GM12878 (cell line): ENCODE measurements around the gene AFTPH. TPM values are rescaled to one million over a fixed set of nuclear protein-coding genes. Genes with fewer than 3 reads are reported as not detected.

Experiments
- ATF2 ChIP-seq: IDR thresholded peaks from 2 replicates; pipeline ENCODE4 v1.6.1; 2012; ENCODE audit warnings: low read length, inconsistent platforms
- BACH1 ChIP-seq: fragments of 450-650 bp; IDR thresholded peaks from 2 replicates; pipeline ENCODE4 v1.6.1; 2017; ENCODE audit warnings: mild to moderate bottlenecking, borderline replicate concordance
- CBX5 ChIP-seq: sonication (generic); IDR thresholded peaks from 2 replicates; pipeline ENCODE4 v1.6.1; 2016; ENCODE audit warnings: low read depth, moderate library complexity, mild to moderate bottlenecking, inconsistent platforms
- CHD1 ChIP-seq: IDR thresholded peaks from 2 replicates; pipeline ENCODE4 v1.6.1; 2012; ENCODE audit warnings: low read depth, low read length, improper control_type of control experiment
- CREB1 ChIP-seq: IDR thresholded peaks from 2 replicates; pipeline ENCODE4 v1.6.1; 2012; ENCODE audit warnings: low read depth, mild to moderate bottlenecking, inconsistent platforms
- CREM ChIP-seq: IDR thresholded peaks from 2 replicates; pipeline ENCODE4 v1.6.1; 2014; ENCODE audit warnings: antibody characterized with exemption, low read depth
- E4F1 ChIP-seq: fragments of 450-650 bp; IDR thresholded peaks from 2 replicates; pipeline ENCODE4 v1.6.1; 2018; ENCODE audit warnings: borderline replicate concordance, mild to moderate bottlenecking; ENCODE audit not compliant: partially characterized antibody
- ESRRA ChIP-seq: IDR thresholded peaks from 2 replicates; pipeline ENCODE4 v1.6.1; 2012; ENCODE audit warnings: mild to moderate bottlenecking, low read length, improper control_type of control experiment
- GABPA ChIP-seq: IDR thresholded peaks from 2 replicates; pipeline ENCODE4 v1.6.1; 2014; ENCODE audit warnings: antibody characterized with exemption, low read depth, mild to moderate bottlenecking, inconsistent platforms
- JUNB ChIP-seq: IDR thresholded peaks from 2 replicates; pipeline ENCODE4 v1.6.1; 2016; ENCODE audit warnings: antibody characterized with exemption, mild to moderate bottlenecking
- MTA3 ChIP-seq: IDR thresholded peaks from 2 replicates; pipeline ENCODE4 v1.6.1; 2012; ENCODE audit warnings: low read length, inconsistent platforms, borderline replicate concordance
- MYB ChIP-seq: fragments of 150-350 bp; IDR thresholded peaks from 2 replicates; pipeline ENCODE4 v1.6.1; 2014; ENCODE audit warnings: mild to moderate bottlenecking, low read depth, low read length, borderline replicate concordance
- NFIC ChIP-seq: IDR thresholded peaks from 2 replicates; pipeline ENCODE4 v1.6.1; 2012; ENCODE audit warnings: low read depth, mild to moderate bottlenecking, inconsistent platforms, low read length, moderate library complexity
- NR2C1 ChIP-seq: fragments of 450-650 bp; IDR thresholded peaks from 2 replicates; pipeline ENCODE4 v1.6.1; 2017; ENCODE audit warnings: antibody characterized with exemption, mild to moderate bottlenecking, moderate library complexity
- NR2C2 ChIP-seq: IDR thresholded peaks from 2 replicates; pipeline ENCODE4 v1.6.1; 2011; ENCODE audit warnings: borderline replicate concordance, low read depth; ENCODE audit not compliant: control insufficient read depth, insufficient read length
- NRF1 ChIP-seq: conservative IDR thresholded peaks from 2 replicates; pipeline ENCODE4 v1.6.1; 2011; ENCODE audit warnings: mild to moderate bottlenecking, low read depth, low read length, improper control_type of control experiment
- POLR2A ChIP-seq: IDR thresholded peaks from 2 replicates; pipeline ENCODE4 v1.6.1; 2011; ENCODE audit warnings: low read depth, mild to moderate bottlenecking, low read length
- TAF1 ChIP-seq: IDR thresholded peaks from 2 replicates; pipeline ENCODE4 v1.6.1; 2011; ENCODE audit warnings: mild to moderate bottlenecking, low read depth, low read length, borderline replicate concordance
- TCF12 ChIP-seq: IDR thresholded peaks from 2 replicates; pipeline ENCODE4 v1.6.1; 2011; ENCODE audit warnings: low read depth, mild to moderate bottlenecking, low read length
- ZBTB33 ChIP-seq: fragments of 450-650 bp; IDR thresholded peaks from 2 replicates; pipeline ENCODE4 v1.6.1; 2017; ENCODE audit warnings: mild to moderate bottlenecking
- ZNF274 ChIP-seq: IDR thresholded peaks from one replicate; pipeline ENCODE4 v1.8.0; 2011; ENCODE audit not compliant: insufficient read length, insufficient read depth
- ZNF592 ChIP-seq: fragments of 450-650 bp; IDR thresholded peaks from 2 replicates; pipeline ENCODE4 v1.6.1; 2017; ENCODE audit warnings: mild to moderate bottlenecking, moderate library complexity
- polyA plus RNA-seq, 11 experiments: library from polyadenylated mRNA; depleted of rRNA in 4 of 11; unstranded in 6 of 11; stranded (reverse) in 5 of 11; fragments of >200 nt; fragmentation: Nextera tagmentation in 4 of 11; fragmentation: Illumina TruSeq in 1 of 11; extraction: Ambion mirVana in 4 of 11; extraction: Trizol in 1 of 11; gene quantifications; 1 replicate in 1 of 11; 2 replicates in 10 of 11; pipeline versions ENCODE4 v1.2.1 to v1.2.3, GENCODE V29; 2011 to 2016; ENCODE audit warnings: inconsistent platforms in 2 of 11, missing spikeins in 2 of 11, low read depth in 1 of 11
- total RNA-seq, 4 experiments: library from RNA; depleted of rRNA in 3 of 4; stranded (reverse); fragments of >200 nt in 3 of 4; fragmentation: Illumina TruSeq in 1 of 4; extraction: Trizol in 1 of 4; gene quantifications; 2 replicates each; pipeline versions ENCODE4 v1.2.1 to v1.2.3, GENCODE V29; 2013 to 2021

Gene AFTPH
- total and polyA plus RNA-seq, 10 of the 15 experiments (the other 5 are each of a cell fraction or from before 2014, with no cell fraction given), result 25.6 to 77.3 (median 39.5) TPM

GRCh38 chr2:64637000-64637635, 113.0 kb downstream of the AFTPH start (continued):
- TF ChIP-seq E4F1 (no peak), BACH1 (no peak; the same call in 1 of the 2 replicates), NFIC (0 out of 2 replicates have a peak, but pooled peaks have one; percentile 9), MYB (no peak), TAF1 (no peak), CREB1 (no peak), TCF12 (peak; percentile 76; the same call in 1 of the 2 replicates), NR2C2 (no peak), POLR2A (0 out of 2 replicates have a peak, but pooled peaks have one; percentile 33), MTA3 (no peak), CBX5 (no peak), ESRRA (no peak), ZBTB33 (no peak), JUNB (no peak), ZNF274 (no peak), CHD1 (no peak), ZNF592 (no peak), NRF1 (no peak), GABPA (no peak), ATF2 (no peak), CREM (0 out of 2 replicates have a peak, but pooled peaks have one; percentile 20), NR2C1 (no peak)
